Bone marrow (tissue), 2 donors: ENCODE data around the gene CRTC1.
A peak's percentile ranks its signal among the peaks of the same experiment; 100 is the strongest.
"Not testable (repeated sequence)": the region's sequence is repeated elsewhere in the genome, so short reads cannot be mapped to it uniquely, and the experiment has no call there.

Source experiments
- DNase-seq, 2 donors: peaks; one replicate each; lab custom pipeline; 2025; lab: John Stamatoyannopoulos, UW

Gene CRTC1

DNA sequence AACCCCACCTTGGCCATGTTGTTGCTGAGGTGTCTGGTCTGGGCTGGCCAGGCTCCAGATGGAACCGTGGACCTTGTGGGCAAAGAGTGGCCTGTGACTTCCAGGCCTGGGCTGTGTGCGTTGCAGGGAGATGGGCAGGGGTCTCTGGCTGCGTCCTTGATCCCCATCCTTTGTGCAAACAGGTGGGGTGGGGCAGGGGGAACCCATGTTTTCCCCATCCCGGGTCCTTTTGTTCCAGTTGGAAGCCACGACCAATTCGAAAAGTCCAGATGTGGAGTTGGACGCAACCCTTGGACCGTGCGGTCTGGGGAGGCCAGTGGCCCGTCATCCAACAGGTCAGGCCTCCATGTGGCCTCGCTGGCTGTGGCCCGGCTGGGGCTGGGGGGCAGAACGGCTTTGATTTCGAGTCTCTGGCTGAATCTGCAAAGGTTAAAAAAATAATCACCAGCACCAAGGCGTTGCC lies 120.7 kb downstream of the CRTC1 start:
- DNase-seq = no peak

DNA sequence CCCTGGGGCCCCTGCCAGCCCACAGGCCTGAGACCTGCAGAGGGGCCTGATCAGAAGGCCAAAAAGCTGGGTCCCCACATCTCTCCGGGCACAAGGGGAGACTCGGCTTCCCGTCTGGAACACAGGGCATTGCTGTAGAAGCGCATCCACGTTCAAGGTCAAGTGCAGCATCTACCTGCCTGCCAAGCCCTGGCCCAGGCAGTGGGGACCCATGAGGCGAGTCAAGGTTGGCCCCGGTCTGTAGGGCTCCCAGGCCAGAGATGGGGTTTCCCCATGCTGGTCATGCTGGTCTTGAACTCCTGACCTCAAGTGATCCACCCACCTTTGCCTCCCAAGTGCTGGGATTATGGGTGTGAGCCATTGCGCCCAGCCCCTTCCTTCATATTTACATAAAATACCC lies 121.2 kb downstream of the CRTC1 start:
- DNase-seq = no peak

DNA sequence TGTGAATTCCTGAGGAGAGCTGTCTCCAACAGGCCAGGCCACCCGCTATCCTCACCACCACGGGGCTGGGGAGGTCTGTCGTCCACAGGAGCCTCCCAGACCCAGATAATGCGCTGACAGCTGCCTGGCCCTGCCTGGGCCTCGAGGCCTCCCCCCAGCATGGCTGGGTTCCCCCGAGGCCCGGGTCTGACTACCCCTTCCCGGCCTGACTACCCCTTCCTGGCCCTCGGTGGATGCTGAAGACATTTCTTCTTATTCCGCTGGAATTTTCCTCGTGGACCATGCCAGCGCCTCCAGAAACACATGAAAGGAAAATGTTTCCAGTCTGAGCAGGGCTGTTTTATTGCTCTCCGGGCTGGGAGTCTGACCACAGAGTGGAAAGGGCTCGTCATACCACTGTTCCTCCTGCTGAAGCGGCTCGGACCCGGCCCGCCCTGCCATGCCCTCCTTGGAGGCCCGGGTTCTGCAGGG lies 124.4 kb downstream of the CRTC1 start:
- DNase-seq = no peak

DNA sequence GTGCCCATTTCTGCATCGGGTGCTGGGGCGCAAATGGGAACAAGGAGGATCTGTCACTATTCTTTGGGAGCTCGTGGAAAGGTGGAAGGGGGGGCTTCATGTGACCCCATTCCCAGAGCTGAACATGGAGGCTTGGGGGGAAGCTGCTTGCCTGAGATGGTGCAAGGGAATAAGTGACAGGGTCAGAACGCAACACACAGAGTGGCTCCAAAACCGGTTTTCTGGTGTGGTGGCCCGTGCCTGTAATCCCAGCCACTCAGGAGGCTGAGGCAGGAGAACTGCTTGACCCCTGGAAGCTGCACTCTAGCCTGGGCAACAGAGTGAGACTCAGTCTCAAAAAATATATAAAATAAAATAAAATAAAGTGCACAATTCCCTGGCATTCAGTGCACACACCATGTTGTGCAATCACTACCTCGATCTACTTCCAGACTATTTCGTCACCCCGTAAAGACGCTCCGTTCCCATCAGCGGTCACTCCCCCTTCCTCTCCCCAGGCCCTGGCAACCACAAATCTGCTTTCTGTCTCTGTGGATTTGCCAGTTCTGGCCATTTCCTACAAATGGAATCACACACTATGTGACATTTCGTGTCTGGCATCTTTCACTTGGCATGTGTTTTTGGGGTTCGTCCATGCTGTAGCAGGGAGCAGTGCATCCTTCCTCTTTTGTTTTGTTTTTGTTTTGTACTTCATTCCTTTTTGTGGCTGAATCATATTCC lies 125.8 kb downstream of the CRTC1 start:
- DNase-seq = peak in 1 of 2 donors; percentile 19

DNA sequence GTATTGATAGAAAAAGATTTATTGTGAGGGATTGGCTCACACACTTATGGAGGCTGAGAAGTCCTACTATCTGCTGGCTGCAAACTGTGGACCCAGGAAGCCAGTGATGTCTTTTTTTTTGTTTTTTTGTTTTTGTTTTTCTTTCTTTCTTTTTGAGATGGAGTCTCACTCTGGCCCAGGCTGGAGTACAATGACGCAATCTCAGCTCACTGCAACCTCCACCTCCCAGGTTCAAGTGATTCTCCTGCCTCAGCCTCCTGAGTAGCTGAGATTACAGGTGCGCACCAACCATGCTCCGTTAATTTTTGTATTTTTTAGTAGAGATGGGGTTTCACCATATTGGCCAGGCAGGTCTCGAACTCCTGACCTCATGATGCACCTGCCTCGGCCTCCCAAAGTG lies 128.2 kb downstream of the CRTC1 start:
- DNase-seq = not testable (repeated sequence)

DNA sequence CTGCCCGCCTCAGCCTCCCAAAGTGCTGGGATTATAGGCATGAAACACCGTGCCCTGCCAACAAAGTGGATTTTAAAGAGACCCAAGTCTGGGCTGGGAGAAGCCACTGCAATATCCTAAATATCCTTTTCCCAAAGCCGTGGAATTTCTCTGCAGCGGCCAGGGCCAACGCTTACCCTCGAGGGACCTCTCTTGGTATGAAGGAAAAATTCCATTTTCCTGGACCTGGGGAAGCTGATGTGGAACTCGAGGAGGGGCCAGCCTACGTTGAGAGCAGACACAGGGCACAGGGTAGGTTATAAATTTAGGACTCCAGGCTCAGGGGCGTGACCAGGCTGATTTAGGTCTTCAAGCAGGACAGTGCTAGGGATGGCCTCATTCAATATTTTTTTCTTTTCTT lies 130.6 kb downstream of the CRTC1 start:
- DNase-seq = no peak

DNA sequence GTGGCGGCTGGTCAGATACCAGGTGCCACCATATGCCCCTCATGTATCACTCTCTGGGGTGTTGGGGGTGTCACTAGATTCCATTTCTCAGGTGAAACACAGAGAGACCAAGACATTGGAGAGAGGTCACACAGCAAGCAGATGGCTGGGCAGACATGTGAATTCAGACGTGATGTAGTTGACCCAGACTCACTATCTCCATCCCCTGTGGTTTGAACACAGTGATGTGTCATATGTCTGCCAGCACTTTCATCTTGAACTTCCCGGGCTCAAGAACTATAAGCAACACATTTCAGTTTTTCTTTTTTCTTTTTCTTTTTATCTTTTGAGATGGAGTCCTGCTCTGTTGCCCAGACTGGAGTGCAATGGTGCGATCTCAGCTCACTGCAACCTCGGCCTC lies 132.2 kb downstream of the CRTC1 start:
- DNase-seq = no peak

DNA sequence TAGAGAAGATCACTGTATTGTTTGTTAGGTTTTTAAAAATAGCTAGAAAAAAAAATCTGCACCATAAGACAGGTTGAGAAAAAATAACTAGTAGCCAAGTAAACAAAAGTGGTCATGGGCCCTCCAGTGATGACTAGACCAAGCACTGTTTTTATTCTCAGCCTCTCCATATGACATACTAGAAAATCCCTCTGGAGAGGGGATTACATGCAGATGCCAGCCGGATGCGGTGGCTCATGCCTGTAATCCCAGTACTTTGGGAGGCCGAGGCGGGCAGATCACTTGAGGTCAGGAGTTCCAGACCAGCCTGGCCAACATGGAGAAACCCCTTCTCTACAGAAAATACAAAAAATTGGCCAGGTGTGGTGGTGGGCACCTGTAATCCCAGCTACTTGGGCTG lies 133.2 kb downstream of the CRTC1 start:
- not testable (repeated sequence) for DNase-seq

DNA sequence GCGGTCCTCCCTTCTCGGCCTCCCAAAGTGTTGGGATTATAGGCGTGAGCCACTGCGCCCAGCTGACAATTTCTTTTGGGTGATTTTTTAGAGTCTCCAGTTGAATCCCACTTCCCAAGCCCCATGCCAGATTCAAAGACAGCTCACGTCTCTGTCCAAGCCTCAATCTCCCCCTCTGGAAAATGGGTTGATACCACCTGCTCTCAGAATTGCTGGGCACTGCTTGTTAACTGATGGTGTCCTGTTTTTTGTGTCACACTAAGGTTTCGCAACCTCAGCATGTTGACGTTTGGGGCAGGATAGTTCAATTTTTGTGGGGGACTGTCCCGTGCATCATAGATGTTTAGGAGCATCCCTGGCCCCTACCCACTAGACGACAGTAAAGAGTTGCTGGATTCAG lies 134.1 kb downstream of the CRTC1 start:
- no peak for DNase-seq

DNA sequence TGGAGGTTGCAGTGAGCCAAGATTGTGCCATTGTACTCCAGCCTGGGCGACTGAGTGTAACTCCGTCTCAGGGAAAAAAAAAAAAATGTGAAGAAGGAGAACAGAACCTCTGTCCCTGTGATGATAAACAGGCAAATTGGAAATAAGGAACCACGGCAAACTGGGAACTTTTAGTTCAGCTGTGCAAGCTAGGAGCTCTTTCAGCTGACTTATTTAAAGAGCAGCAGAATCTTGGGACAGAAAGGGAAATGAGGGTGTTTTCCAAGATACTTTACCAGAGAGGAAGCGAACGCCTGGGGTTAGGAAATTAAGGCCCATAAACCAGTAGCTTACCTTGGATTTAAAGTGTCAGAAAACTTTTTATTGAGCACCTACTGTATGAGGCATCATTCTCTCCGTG lies 145.3 kb downstream of the CRTC1 start:
- no peak for DNase-seq

DNA sequence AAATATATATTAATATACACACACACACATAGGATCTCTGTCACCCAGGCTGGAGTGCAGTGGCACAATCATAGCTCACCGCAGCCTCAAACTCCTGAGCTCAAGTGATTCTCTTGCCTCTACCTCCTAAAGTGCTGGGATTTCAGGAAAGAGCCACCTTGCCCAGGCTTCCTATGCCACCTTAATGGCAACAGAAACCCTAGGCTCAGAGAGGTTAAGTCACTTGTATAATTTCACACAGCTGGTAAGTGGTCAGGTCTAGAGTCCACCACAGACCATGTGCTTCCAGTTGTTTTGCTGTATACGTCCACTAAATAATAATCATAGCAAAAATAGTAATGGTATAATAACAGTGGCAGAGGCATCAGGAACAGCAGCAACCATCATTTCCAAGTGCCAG lies 147.0 kb downstream of the CRTC1 start:
- DNase-seq = no peak

DNA sequence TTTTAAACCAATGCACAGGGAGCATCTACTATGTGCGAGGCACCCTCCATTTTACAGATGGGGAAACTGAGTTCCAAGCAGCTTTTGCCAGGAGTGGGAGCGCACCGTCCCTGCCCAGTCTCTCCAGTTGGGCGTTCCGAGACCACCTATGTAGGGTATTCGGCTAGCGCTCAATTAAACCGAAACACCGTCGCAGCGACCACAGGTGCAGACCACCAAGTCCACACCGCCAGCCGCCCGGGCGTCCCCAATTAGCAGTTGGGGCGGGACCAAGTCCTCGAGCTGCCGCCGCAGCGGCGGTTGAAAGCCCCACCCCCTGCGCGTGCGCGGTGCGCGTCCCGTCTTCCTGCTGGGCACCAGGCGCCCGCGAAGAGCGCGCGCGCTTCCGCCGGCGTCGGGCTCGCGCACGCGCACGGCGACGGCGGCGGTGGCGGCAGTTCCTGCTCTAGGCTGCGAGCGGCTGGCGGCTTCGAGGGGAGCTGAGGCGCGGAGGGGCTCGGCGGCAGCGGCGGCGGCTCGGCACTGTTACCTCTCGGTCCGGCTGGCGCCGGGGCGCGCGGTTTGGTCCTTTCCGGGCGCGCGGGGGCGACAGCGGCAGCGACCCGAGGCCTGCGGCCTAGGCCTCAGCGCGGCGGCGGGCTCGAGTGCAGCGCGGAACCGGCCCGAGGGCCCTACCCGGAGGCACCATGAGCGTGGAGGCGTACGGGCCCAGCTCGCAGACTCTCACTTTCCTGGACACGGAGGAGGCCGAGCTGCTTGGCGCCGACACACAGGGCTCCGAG lies 148.2 kb downstream of the CRTC1 start, which contains the start of gene UPF1:
Gene UPF1, plus strand, starts transcription at position 436 of the 782 bp plus-strand sequence. Its CDS starts 251 bp downstream, at position 687.
- DNase-seq = peak; percentile 78 to 80
